GM18951 (cell line): Measurements from ENCODE around the gene APOC3.

ENCODE experiments used
- POLR2A ChIP-seq: IDR thresholded peaks from 4 replicates; pipeline ENCODE4 v1.6.1; 2011; ENCODE audit warnings: mild to moderate bottlenecking; ENCODE audit not compliant: insufficient read length, insufficient read depth; ENCODE audit errors: extremely low read depth
- in situ Hi-C: fragments of 300-500 bp; cut with MboI; formaldehyde crosslinking; loops from one replicate; pipeline ENCODE4 v1.12.0; 2022; ENCODE audit warnings: low sequenced_read_pairs, mixed read lengths, inconsistent platforms; ENCODE audit not compliant: unreplicated experiment

Gene APOC3

DNA sequence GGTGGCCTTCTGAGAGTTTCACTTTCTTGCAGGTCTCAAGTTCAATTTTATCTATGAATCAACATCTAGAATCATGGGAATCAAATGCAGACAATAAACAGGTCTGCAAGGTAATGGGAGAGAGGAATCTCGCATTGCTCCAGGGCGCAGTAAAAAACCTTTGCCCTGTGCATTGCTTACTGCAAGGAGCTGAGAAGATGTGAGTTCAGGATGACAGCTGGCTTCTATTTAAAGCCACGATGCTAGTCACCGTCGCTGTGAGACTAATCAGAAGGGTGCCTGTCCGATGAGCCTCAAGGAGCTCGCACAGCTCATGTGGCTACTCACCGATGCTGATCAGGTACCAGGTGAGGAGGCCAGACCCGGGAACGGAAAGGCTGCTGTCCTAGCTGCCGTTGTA lies 37.9 kb downstream of the APOC3 start:
- TF ChIP-seq POLR2A: no peak
- in situ Hi-C loops: no loop called here

DNA sequence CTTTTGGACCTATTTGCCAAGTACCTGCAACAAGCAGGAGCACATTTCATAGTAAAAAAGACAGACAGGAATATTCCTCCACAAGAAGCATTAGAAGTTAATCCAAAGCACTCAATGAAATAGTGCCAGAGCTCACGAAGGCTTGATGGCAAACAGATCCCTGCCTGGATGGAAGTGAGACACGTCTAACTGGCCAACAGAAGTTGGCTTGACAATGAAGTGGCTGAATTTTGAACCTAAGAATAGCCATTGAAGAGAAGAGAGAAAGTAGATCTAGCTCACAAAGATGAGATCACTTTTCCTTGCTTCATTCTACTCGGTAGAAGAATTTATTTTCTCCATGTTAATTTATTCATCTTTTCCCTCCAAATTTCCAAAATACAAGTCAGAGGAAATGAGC lies 38.4 kb downstream of the APOC3 start:
- in situ Hi-C loops: no loop called here
- no peak for TF ChIP-seq POLR2A

DNA sequence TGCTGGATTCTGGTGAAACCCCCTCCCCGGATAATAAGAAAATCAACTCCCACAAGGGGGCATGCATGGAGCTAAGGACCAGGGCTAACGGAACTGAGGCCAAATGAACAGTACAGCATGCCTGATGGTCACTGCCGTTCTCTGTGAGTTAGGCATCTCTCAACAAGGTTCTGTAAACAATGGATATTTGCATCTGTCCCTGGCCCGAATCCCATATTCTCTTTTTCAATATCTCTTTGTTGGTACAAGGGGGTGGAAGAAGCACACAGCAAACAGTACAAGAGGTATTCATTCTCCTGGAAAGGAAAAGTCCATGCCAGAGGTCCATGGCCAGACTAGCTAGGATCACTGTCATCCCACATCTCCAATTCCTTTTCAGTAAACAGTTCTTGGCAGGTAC lies 39.9 kb downstream of the APOC3 start:
- TF ChIP-seq POLR2A: no peak
- in situ Hi-C loops: no loop called here

DNA sequence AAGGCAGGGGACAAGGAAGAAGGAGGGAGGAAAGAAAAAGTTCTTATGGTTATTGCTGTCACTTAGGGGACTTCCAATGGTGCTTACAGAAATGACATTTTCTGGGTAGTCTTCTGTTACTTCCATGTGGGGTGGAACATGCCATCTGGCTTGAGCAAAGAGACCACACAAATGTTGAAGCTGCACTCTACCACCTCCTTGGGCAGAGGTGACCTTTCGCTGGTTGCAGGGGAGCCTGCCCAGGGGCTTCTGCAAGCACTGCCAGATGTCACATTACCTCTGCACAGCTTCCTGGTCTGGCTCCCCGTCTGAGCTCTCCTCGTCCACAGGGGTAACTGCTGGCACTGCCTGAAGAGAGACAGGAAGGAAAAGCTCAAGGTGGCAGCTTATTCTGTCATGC lies 40.3 kb downstream of the APOC3 start:
- no peak for TF ChIP-seq POLR2A
- in situ Hi-C loops: no loop called here

DNA sequence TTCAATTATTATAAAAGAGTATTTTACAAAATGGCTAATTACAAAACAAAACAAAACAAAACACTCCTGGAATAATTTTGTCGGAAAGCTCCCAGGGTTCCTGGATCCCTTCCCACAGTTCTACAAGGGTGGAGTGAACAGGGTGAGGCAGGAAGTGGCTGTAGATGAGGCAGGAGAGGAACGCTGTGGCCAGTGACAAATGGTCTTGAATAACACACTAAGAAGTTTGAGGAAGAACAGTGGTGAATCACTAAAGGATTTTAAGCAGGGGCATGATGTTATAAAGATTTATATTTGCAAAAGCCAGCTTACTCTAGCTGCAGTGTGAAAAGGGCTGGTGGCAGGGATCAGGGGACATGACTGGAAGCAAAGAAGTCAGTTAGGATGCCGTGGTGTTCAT lies 41.5 kb downstream of the APOC3 start:
- in situ Hi-C loops: no loop called here

DNA sequence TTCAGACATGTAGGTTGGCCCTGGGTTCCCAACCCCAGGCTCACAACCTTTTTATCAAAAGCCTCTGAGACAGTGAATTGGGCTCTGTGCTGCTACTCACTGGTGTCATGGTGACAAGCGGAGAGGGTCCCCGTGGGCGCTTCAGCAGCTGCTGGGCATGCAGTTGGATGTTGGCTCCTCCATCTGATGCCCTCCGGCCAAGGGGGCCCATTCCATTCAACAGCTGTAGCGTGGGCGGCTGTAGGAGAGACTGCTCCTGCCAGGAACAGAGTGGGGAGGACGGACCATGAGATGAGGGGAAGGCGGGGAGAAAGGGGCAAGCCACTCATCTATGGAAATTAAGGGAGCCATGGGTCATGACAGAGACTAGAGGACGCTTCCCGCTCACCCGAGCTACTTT lies 43.7 kb downstream of the APOC3 start:
- in situ Hi-C loops: no loop called here
- TF ChIP-seq POLR2A: no peak

More for the DNA sequence above, 41.5 kb downstream of the APOC3 start:
- no peak for TF ChIP-seq POLR2A

DNA sequence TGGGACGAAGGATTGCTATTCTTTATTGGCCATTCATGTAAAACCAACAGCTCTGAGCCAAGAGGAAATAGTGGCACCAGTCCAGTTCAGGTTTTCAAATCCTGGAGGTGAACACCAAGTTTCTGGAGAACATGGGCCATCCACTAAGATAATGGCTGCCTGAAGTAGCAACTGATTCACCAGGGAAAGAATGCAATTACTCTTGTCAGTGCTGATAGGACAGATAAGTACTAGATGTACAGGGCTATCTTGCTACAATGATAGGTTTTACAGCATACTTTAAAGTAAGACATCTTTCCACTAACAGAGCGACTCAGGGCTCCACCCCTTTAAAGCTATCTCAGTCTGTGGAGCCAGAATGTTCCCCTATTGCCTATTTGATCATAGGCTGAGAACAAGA lies 44.5 kb downstream of the APOC3 start:
- TF ChIP-seq POLR2A: no peak
- in situ Hi-C loops: no loop called here

DNA sequence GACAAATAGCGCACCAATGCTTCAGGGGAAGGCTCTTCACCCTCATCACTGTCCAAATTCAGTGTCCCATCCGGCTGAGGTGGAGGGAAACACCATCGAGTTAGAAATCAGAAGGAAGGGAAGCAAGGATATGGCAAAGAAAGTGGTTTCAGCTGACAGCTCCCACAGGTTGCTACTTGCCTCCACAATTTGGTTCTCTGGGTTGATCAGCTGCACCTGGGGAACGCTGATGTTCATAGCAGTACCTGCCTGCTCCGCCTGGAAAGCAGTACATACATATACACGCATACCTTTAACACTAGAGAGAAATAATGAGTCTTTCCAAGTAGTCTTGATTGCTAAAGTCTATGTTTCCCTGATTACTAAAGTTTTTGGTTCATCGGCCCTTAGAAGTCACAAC lies 45.5 kb downstream of the APOC3 start:
- no peak for TF ChIP-seq POLR2A
- in situ Hi-C loops: no loop called here

DNA sequence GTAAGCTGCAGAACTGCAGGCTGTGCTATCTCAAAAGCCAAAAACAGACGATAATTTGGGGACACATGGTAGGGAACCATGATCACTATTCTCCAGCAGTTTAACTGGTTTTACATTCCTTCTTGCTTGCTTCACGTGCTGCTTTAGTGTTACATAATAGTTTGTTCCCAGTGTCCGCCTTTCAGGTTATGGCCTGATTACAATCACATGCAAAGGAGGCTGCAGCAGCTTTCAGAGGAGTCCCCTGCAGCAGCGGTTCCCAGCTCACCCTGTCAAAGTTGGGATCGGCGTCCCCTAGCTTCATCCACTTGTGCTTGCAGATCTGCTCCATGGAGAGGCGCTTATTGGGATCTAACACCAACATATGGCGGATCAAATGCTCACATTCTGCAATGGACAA lies 46.9 kb downstream of the APOC3 start:
- TF ChIP-seq POLR2A: no peak
- in situ Hi-C loops: no loop called here

DNA sequence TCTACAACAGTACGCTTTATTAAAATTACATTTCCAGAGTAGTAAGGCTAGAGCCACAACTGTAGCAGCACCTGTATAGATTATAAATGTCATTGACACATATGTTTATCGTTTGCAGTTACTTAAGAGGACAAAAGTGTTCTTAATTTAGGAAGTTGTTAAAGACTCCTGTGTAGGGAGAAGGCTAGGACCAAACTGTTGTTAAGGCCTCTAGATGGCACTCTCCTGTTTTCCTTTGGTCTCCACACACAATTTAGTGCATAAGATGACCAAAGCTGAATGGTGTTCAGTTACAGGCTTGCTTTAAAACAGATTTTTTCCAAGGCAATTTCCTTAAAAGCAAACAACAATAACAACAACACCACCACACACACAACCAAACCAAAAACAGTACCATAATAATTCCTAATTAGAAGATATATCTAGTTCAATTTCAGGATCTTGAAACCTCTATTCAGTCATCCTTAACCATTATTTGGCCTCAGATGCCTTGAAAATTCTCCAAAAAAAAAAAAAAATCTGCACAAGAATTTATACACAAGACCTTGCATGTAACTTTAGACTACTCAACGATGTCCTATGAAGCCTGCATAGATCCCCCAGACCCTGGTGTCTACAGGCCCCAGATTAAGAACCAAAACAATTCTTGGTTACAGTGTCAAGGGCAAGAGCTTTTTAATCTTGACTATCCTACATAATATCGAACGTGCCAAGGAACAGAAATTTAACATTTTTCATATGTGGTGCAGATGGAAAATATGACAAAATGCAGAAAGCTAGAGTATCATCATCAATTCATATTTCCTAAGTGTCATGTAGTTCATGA lies 50.3 kb downstream of the APOC3 start:
- TF ChIP-seq POLR2A: no peak
- in situ Hi-C loops: loop anchor here (10.0 kb wide), 1 partner anchor 225 kb away; no protein-coding TSS in a partner anchor

DNA sequence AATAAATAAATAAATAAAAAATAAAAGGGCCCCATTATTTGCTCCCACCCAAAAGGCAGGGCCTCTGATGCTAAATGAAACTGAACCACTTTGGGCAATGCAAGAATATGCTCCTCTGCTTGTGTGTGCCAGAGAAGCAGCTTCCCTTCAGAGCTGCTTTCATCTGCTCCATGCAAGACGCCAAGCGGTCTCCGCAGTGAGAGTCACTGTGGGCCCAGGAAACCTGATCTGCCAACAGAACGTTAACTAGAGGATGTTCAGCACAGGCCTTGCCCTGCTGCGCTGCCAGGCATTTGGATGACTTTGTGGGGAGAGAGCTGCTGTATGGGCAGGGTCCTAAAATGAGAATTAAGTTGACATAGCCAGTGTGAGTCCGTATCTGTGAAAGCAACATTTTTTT lies 51.4 kb downstream of the APOC3 start:
- no peak for TF ChIP-seq POLR2A
- in situ Hi-C loops: loop anchor here (10.0 kb wide), 1 partner anchor 224 kb away; no protein-coding TSS in a partner anchor

DNA sequence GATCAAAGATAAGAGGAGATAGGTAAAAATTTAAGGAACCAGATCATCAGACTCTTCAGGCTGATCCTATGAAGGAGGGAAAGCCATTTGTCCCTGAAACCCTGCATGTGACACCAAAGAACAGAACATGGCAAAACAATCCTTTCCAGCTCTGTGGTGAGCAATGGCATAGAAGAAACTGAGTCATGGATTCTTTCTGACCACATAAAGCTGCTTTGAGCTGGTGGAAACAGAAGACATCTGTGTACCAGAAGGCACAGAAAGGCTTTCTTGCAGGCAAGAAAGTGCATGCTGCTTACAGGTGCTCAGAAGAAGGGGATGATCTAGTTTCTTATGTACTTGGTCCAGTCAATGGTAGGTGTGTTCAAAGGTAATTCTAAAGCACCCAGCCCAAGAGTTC lies 52.7 kb downstream of the APOC3 start:
- TF ChIP-seq POLR2A: no peak
- in situ Hi-C loops: loop anchor here (10.0 kb wide), 1 partner anchor 222 kb away; no protein-coding TSS in a partner anchor
